HepG2 (cell line): Measurements from ENCODE around the gene COQ5. TPM values are rescaled to one million over a fixed set of nuclear protein-coding genes. Genes with fewer than 3 reads are reported as not detected.

Experiments
- ATF3 ChIP-seq: sonication (generic); formaldehyde crosslinking; IDR thresholded peaks from 2 replicates; pipeline ENCODE4 v1.4.0; 2020; ENCODE audit warnings: missing genetic modification reagents
- DZIP1 ChIP-seq: sonication (generic); formaldehyde crosslinking; IDR thresholded peaks from 2 replicates; pipeline ENCODE4 v1.5.0; 2020; ENCODE audit warnings: mild to moderate bottlenecking, missing genetic modification reagents
- GABPB1 ChIP-seq: IDR thresholded peaks from 2 replicates; pipeline ENCODE4 v1.6.1; 2016; ENCODE audit warnings: mild to moderate bottlenecking, missing genetic modification reagents, moderate library complexity, missing compliant biosample characterization
- GATA4 ChIP-seq: sonication (generic); IDR thresholded peaks from 2 replicates; pipeline ENCODE4 v1.6.1; 2016; ENCODE audit warnings: antibody characterized with exemption, low read depth, borderline replicate concordance
- HNRNPK ChIP-seq: fragments of 200-400 bp; formaldehyde crosslinking; IDR thresholded peaks from 2 replicates; pipeline ENCODE4 v1.6.1; 2018; ENCODE audit warnings: low read length, low read depth, moderate library complexity, mild to moderate bottlenecking; ENCODE audit not compliant: poor library complexity, severe bottlenecking
- HOXA7 ChIP-seq: sonication (generic); formaldehyde crosslinking; IDR thresholded peaks from 2 replicates; pipeline ENCODE4 v1.8.1; 2022; ENCODE audit warnings: mild to moderate bottlenecking, missing genetic modification reagents, moderate library complexity
- MBNL3 ChIP-seq: fragments of 250-450 bp; sonication (Bioruptor Pico); conservative IDR thresholded peaks from 2 replicates; pipeline ENCODE4 v1.8.0; 2022; ENCODE audit warnings: mild to moderate bottlenecking, inconsistent platforms
- NFYC ChIP-seq: IDR thresholded peaks from 2 replicates; pipeline ENCODE4 v1.6.1; 2016; ENCODE audit warnings: missing genetic modification reagents, missing compliant biosample characterization
- PHF21A ChIP-seq: sonication (generic); formaldehyde crosslinking; IDR thresholded peaks from 2 replicates; pipeline ENCODE4 v1.5.0; 2020; ENCODE audit warnings: mild to moderate bottlenecking, missing genetic modification reagents
- SRSF4 ChIP-seq: fragments of 200-400 bp; formaldehyde crosslinking; IDR thresholded peaks from one replicate; pipeline ENCODE4 v1.6.1; 2018; ENCODE audit warnings: mild to moderate bottlenecking, low read depth, low read length, moderate library complexity; ENCODE audit not compliant: poor library complexity, severe bottlenecking
- ZBTB10 ChIP-seq: sonication (generic); formaldehyde crosslinking; IDR thresholded peaks from 2 replicates; pipeline ENCODE4 v1.4.0; 2020; ENCODE audit warnings: missing genetic modification reagents, borderline replicate concordance
- ZKSCAN1 ChIP-seq: fragments of 150-350 bp; IDR thresholded peaks from 2 replicates; pipeline ENCODE4 v1.6.1; 2014; ENCODE audit warnings: low read length
- ZNF235 ChIP-seq: sonication (generic); formaldehyde crosslinking; IDR thresholded peaks from 2 replicates; pipeline ENCODE4 v1.8.1; 2023; ENCODE audit warnings: mild to moderate bottlenecking, missing genetic modification reagents, borderline replicate concordance
- ZNF589 ChIP-seq: sonication (generic); formaldehyde crosslinking; conservative IDR thresholded peaks from 2 replicates; pipeline ENCODE4 v1.8.0; 2022; ENCODE audit warnings: mild to moderate bottlenecking, moderate library complexity, missing genetic modification reagents
- polyA plus RNA-seq, 8 experiments: library from polyadenylated mRNA; depleted of rRNA in 3 of 8; stranded (reverse) in 7 of 8; unstranded in 1 of 8; fragments of >200 nt; fragmentation: Illumina TruSeq in 4 of 8; extraction: Trizol in 4 of 8; gene quantifications; 2 replicates each; pipeline versions ENCODE4 v1.2.1 to v1.2.3, GENCODE V29; 2011 to 2016; ENCODE audit warnings: low read depth in 4 of 8, missing spikeins in 1 of 8, mixed read lengths in 1 of 8; ENCODE audit not compliant: insufficient read depth in 1 of 8
- total RNA-seq, 5 experiments: library from RNA; depleted of rRNA; stranded (reverse); fragments of >200 nt; fragmentation: Illumina TruSeq; extraction: Trizol; gene quantifications; 2 replicates each; pipeline ENCODE4 v1.2.3, GENCODE V29; 2016; ENCODE audit warnings: low read depth in 1 of 5
- TF ChIP-seq, protein P1 (sequence below): sonication (generic); formaldehyde crosslinking; IDR thresholded peaks from 2 replicates; pipeline ENCODE4 v1.4.0; 2020; ENCODE audit warnings: missing genetic modification reagents, mild to moderate bottlenecking, borderline replicate concordance
- TF ChIP-seq, protein P2 (sequence below): sonication (generic); formaldehyde crosslinking; IDR thresholded peaks from 2 replicates; pipeline ENCODE4 v1.4.0; 2020; ENCODE audit warnings: missing genetic modification reagents

Gene COQ5
- total and polyA plus RNA-seq, 2 of the 13 experiments (the other 11 are each of a cell fraction or from before 2014, with no cell fraction given), result 36.4 to 41.5 TPM

- TF ChIP-seq SRSF4 (no peak), GATA4 (peak; percentile 42; the same call in 1 of the 2 replicates), ZBTB10 (CRISPR knock-in tag) (peak; percentile 43; the same call in 1 of the 2 replicates), HNRNPK (no peak), NFYC (CRISPR knock-in tag) (peak; percentile 18; the same call in 1 of the 2 replicates), ZNF235 (CRISPR knock-in tag) (0 out of 2 replicates have a peak, but pooled peaks have one; percentile 66), ZKSCAN1 (peak; percentile 86; the same call in 1 of the 2 replicates), DZIP1 (no peak), GABPB1 (peak; percentile 82), HOXA7 (CRISPR knock-in tag) (0 out of 2 replicates have a peak, but pooled peaks have one; percentile 31), ZNF589 (0 out of 2 replicates have a peak, but pooled peaks have one; percentile 59), PHF21A (peak; percentile 77), MBNL3 (CRISPR knock-in tag) (no peak), ATF3 (CRISPR knock-in tag) (peak; percentile 93)
- TF ChIP-seq, protein P1, sequence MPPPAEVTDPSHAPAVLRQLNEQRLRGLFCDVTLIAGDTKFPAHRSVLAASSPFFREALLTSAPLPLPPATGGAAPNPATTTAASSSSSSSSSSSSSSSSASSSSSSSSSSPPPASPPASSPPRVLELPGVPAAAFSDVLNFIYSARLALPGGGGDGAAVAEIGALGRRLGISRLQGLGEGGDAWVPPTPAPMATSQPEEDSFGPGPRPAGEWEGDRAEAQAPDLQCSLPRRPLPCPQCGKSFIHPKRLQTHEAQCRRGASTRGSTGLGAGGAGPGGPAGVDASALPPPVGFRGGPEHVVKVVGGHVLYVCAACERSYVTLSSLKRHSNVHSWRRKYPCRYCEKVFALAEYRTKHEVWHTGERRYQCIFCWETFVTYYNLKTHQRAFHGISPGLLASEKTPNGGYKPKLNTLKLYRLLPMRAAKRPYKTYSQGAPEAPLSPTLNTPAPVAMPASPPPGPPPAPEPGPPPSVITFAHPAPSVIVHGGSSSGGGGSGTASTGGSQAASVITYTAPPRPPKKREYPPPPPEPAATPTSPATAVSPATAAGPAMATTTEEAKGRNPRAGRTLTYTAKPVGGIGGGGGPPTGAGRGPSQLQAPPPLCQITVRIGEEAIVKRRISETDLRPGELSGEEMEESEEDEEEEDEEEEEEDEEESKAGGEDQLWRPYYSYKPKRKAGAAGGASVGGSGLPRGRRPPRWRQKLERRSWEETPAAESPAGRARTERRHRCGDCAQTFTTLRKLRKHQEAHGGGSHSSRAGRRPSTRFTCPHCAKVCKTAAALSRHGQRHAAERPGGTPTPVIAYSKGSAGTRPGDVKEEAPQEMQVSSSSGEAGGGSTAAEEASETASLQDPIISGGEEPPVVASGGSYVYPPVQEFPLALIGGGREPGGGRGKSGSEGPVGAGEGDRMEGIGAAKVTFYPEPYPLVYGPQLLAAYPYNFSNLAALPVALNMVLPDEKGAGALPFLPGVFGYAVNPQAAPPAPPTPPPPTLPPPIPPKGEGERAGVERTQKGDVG, result no peak
- TF ChIP-seq, protein P2, sequence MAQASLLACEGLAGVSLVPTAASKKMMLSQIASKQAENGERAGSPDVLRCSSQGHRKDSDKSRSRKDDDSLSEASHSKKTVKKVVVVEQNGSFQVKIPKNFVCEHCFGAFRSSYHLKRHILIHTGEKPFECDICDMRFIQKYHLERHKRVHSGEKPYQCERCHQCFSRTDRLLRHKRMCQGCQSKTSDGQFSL (CRISPR knock-in tag), result no peak
Observed at GRCh38 chr12:120528861-120529525, at the start of gene COQ5 (continued).
